Osteoblast (primary cell): ENCODE results near the gene IGSF8. TPM values are rescaled to one million over a fixed set of nuclear protein-coding genes. Genes with fewer than 3 reads are reported as not detected.

Experiments
- DNase-seq: peaks from one replicate; pipeline ENCODE4 v3.0.0; 2011; ENCODE audit warnings: low spot score, mixed read lengths; ENCODE audit not compliant: insufficient read length; ENCODE audit errors: missing footprints
- H2AFZ ChIP-seq: 2 replicates; pipeline ENCODE4 v1.6.0; 2011; ENCODE audit warnings: mild to moderate bottlenecking, low read length
- H3K27ac ChIP-seq: 2 replicates; pipeline ENCODE4 v1.5.1; 2011; ENCODE audit warnings: mild to moderate bottlenecking, low read depth, low read length, moderate library complexity
- H3K27me3 ChIP-seq: 2 replicates; pipeline ENCODE4 v1.6.0; 2012; ENCODE audit warnings: mild to moderate bottlenecking, control low read depth, inconsistent platforms, low read length, moderate library complexity; ENCODE audit not compliant: insufficient read depth
- H3K36me3 ChIP-seq: 2 replicates; pipeline ENCODE4 v1.5.1; 2011; ENCODE audit warnings: mild to moderate bottlenecking, low read length, control low read depth, moderate library complexity; ENCODE audit not compliant: insufficient read depth
- H3K4me1 ChIP-seq: 2 replicates; pipeline ENCODE4 v1.5.1; 2011; ENCODE audit warnings: mild to moderate bottlenecking, low read length, control low read depth, moderate library complexity; ENCODE audit not compliant: insufficient read depth
- H3K4me2 ChIP-seq: 2 replicates; pipeline ENCODE4 v1.6.0; 2011; ENCODE audit warnings: mild to moderate bottlenecking, low read length; ENCODE audit not compliant: insufficient read depth
- H3K4me3 ChIP-seq: fragments of 200-600 bp; sonication (generic); 3 replicates; pipeline ENCODE4 v1.5.1; 2012; ENCODE audit warnings: mild to moderate bottlenecking, low read length, inconsistent platforms; ENCODE audit not compliant: insufficient read depth
- H3K79me2 ChIP-seq: 2 replicates; pipeline ENCODE4 v1.6.0; 2012; ENCODE audit warnings: mild to moderate bottlenecking, low read length, control low read depth, inconsistent platforms; ENCODE audit not compliant: insufficient read depth
- H3K9me3 ChIP-seq: 2 replicates; pipeline ENCODE4 v1.5.1; 2011; ENCODE audit warnings: low read depth, low read length, control low read depth
- H4K20me1 ChIP-seq: 2 replicates; pipeline ENCODE4 v1.6.0; 2012; ENCODE audit warnings: mild to moderate bottlenecking, low read length, control low read depth; ENCODE audit not compliant: insufficient read depth
- CTCF ChIP-seq: IDR thresholded peaks from 2 replicates; pipeline ENCODE4 v1.5.1; 2011; ENCODE audit warnings: mild to moderate bottlenecking, low read depth, low read length, moderate library complexity; ENCODE audit errors: extremely low read depth
- total RNA-seq: library from RNA; depleted of rRNA; stranded (reverse); fragments of >200 nt; gene quantifications from 2 replicates; pipeline ENCODE4 v1.2.3, GENCODE V29; 2012

Gene IGSF8
- total RNA-seq, 1 donor, result 19.9 TPM

- Histone ChIP-seq H3K79me2 (no peaks in the 10 kb centered on the region), H3K36me3 (no peaks in the 10 kb centered on the region), H3K4me1 (peaks cover 9% of the 10 kb centered on the region), H3K4me2 (no peak overlapping the region), H3K4me3 (no peak overlapping the region), H2AFZ (no peak overlapping the region), H3K27ac (no peak overlapping the region), H3K27me3 (no peaks in the 10 kb centered on the region), H3K9me3 (no peaks in the 10 kb centered on the region), H4K20me1 (no peaks in the 10 kb centered on the region)
- DNase-seq, result peak; percentile 79
- no peak for TF ChIP-seq CTCF
Observed at GRCh38 chr1:160093624-160094290, 4.7 kb downstream of the IGSF8 start.

GRCh38 chr1:160093069-160093395 is 5.4 kb downstream of the IGSF8 start:
- DNase-seq, result no peak
- no peak overlapping the region for H3K27ac ChIP-seq
- no peak overlapping the region for H3K4me3 ChIP-seq
- H4K20me1 ChIP-seq, result no peaks in the 10 kb centered on the region
- TF ChIP-seq CTCF, result no peak
- no peaks in the 10 kb centered on the region for H3K36me3 ChIP-seq
- H3K79me2 ChIP-seq, result no peaks in the 10 kb centered on the region
- H3K9me3 ChIP-seq, result no peaks in the 10 kb centered on the region
- H3K27me3 ChIP-seq, result no peaks in the 10 kb centered on the region
- no peak overlapping the region for H2AFZ ChIP-seq
- H3K4me1 ChIP-seq, result peaks cover 7% of the 10 kb centered on the region
- H3K4me2 ChIP-seq, result no peak overlapping the region

GRCh38 chr1:160092366-160093068 is 5.9 kb downstream of the IGSF8 start:
- no peak overlapping the region for H3K4me3 ChIP-seq
- no peak overlapping the region for H3K4me2 ChIP-seq
- H3K27me3 ChIP-seq, result no peaks in the 10 kb centered on the region
- no peak overlapping the region for H2AFZ ChIP-seq
- TF ChIP-seq CTCF, result no peak
- no peaks in the 10 kb centered on the region for H4K20me1 ChIP-seq
- peak; percentile 72 for DNase-seq
- H3K36me3 ChIP-seq, result no peaks in the 10 kb centered on the region
- no peaks in the 10 kb centered on the region for H3K79me2 ChIP-seq
- H3K9me3 ChIP-seq, result no peaks in the 10 kb centered on the region
- no peak overlapping the region for H3K27ac ChIP-seq
- H3K4me1 ChIP-seq, result peaks cover 2% of the 10 kb centered on the region

- no peaks in the 10 kb centered on the region for H4K20me1 ChIP-seq
- no peak overlapping the region for H2AFZ ChIP-seq
- H3K9me3 ChIP-seq, result no peaks in the 10 kb centered on the region
- H3K27ac ChIP-seq, result no peak overlapping the region
- TF ChIP-seq CTCF, result no peak
- H3K79me2 ChIP-seq, result no peaks in the 10 kb centered on the region
- DNase-seq, result peak; percentile 25
- no peak overlapping the region for H3K4me2 ChIP-seq
- H3K27me3 ChIP-seq, result no peaks in the 10 kb centered on the region
- H3K36me3 ChIP-seq, result no peaks in the 10 kb centered on the region
- H3K4me1 ChIP-seq, result no peaks in the 10 kb centered on the region
- H3K4me3 ChIP-seq, result no peak overlapping the region
Observed at GRCh38 chr1:160091666-160092223, 6.7 kb downstream of the IGSF8 start.
